Caco-2 (cell line): ENCODE measurements around the gene CEP250. TPM values are rescaled to one million over a fixed set of nuclear protein-coding genes. Genes with fewer than 3 reads are reported as not detected.

Experiments
- BruUV-seq: library from RNA; stranded (reverse); fragments of 400-500 nt; replicated peaks from 2 replicates; lab custom pipeline; 2021; lab: Mats Ljungman, UMichigan
- CTCF ChIA-PET: fragments of 300-600 bp; sonication (Branson Sonifier 250); formaldehyde crosslinking; loops from one replicate; lab custom pipeline; 2022; ENCODE audit warnings: antibody characterized with exemption; lab: Charles Lee
- POLR2A ChIA-PET: fragments of 300-600 bp; sonication (Branson Sonifier 250); formaldehyde crosslinking; loops from one replicate; lab custom pipeline; 2022; ENCODE audit warnings: antibody characterized with exemption; lab: Charles Lee
- DNase-seq, 2 experiments: peaks; one replicate each; pipeline versions ENCODE4 v3.0.0 to v3.0.0-alpha.2; 2020 to 2022
- H3K27me3 ChIP-seq: replicated peaks from 2 replicates; pipeline ENCODE4 v1.6.0; 2011; ENCODE audit warnings: low read length; ENCODE audit not compliant: control insufficient read depth, insufficient read depth
- H3K36me3 ChIP-seq: 2 replicates; pipeline ENCODE4 v1.5.1; 2011; ENCODE audit warnings: low read length; ENCODE audit not compliant: control insufficient read depth, insufficient read depth
- H3K4me1 ChIP-seq: fragments of 250-450 bp; sonication (Bioruptor Pico); 2 replicates; pipeline ENCODE4 v1.5.1; 2020; ENCODE audit warnings: mild to moderate bottlenecking
- H3K4me3 ChIP-seq: 2 replicates; pipeline ENCODE4 v1.5.1; 2011; ENCODE audit warnings: low read depth, mild to moderate bottlenecking, control low read depth, low read length
- H3K9me3 ChIP-seq: fragments of 250-450 bp; sonication (Bioruptor Pico); 2 replicates; pipeline ENCODE4 v1.5.1; 2020; ENCODE audit warnings: mild to moderate bottlenecking, moderate library complexity
- H3K27ac Mint-ChIP-seq: one replicate; pipeline ENCODE4 v1.8.0; 2022; ENCODE audit warnings: mixed read lengths; ENCODE audit not compliant: unreplicated experiment
- H3K27me3 Mint-ChIP-seq: one replicate; pipeline ENCODE4 v1.8.0; 2022; ENCODE audit warnings: mixed read lengths; ENCODE audit not compliant: insufficient read depth, unreplicated experiment
- H3K36me3 Mint-ChIP-seq: one replicate; pipeline ENCODE4 v1.8.0; 2022; ENCODE audit warnings: mild to moderate bottlenecking, mixed read lengths; ENCODE audit not compliant: insufficient read depth, unreplicated experiment
- H3K4me1 Mint-ChIP-seq: one replicate; pipeline ENCODE4 v1.8.0; 2022; ENCODE audit warnings: low read depth, mixed read lengths; ENCODE audit not compliant: unreplicated experiment
- H3K4me3 Mint-ChIP-seq: one replicate; pipeline ENCODE4 v1.8.0; 2022; ENCODE audit warnings: mild to moderate bottlenecking, moderate library complexity, mixed read lengths; ENCODE audit not compliant: unreplicated experiment
- H3K9me3 Mint-ChIP-seq: one replicate; pipeline ENCODE4 v1.8.0; 2022; ENCODE audit warnings: mixed read lengths; ENCODE audit not compliant: unreplicated experiment
- CTCF ChIP-seq, 2 experiments: fragments of 200-600 bp in 1 of 2; IDR thresholded peaks; 1 replicate in 1 of 2; 2 replicates in 1 of 2; pipeline versions ENCODE4 v1.5.1 to v1.8.0; 2011 to 2022; ENCODE audit warnings: antibody characterized with exemption in 1 of 2, control low read depth in 1 of 2, inconsistent platforms in 1 of 2, low read depth in 1 of 2, low read length in 1 of 2, mild to moderate bottlenecking in 1 of 2, moderate library complexity in 1 of 2; ENCODE audit not compliant: insufficient read depth in 1 of 2, severe bottlenecking in 1 of 2, unreplicated experiment in 1 of 2
- intact Hi-C: fragments of 100-400 bp; cut with micrococcal nuclease; formaldehyde crosslinking; loops from one replicate; pipeline ENCODE4 v1.10.0; 2022; ENCODE audit not compliant: unreplicated experiment
- total RNA-seq: library from RNA; stranded (reverse); gene quantifications from 2 replicates; pipeline ENCODE4 v1.2.3, GENCODE V29; 2022

CEP250 gene
- total RNA-seq, 1 experiment from 2014 or later, result 137 TPM

GRCh38 chr20:35474303-35474871 is 19.0 kb downstream of the CEP250 start:
- no peak for DNase-seq

DNA sequence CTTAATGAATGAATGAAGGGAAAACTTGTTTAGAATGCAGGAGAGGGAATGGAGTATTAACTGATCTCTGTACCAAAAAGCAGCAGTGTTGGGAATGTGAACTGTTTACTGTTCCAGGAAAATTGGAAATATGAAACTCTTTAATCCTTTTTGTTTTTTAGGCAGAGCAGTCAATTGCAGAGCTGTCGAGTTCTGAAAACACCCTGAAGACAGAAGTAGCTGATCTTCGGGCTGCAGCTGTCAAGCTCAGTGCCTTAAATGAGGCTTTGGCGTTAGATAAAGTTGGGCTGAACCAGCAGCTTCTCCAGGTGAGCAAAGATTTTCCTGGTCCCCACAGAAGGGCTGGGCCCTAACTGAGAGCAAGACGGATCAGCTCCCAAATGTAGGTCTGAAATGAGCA is 20.9 kb downstream of the CEP250 start:
- H3K9me3 Mint-ChIP-seq, result no peaks in the 10 kb centered on the region
- H3K36me3 ChIP-seq, result peaks cover 20% of the 10 kb centered on the region

More at GRCh38 chr20:35474303-35474871, 19.0 kb downstream of the CEP250 start:
- no TSS peak for BruUV-seq
- Histone ChIP-seq H3K4me1 (0 out of 2 replicates have a peak, but pooled peaks cover 7% of the 10 kb centered on the region), H3K36me3 (peaks cover 16% of the 10 kb centered on the region), H3K9me3 (no peaks in the 10 kb centered on the region), H3K27me3 (no peaks in the 10 kb centered on the region), H3K4me3 (no peak overlapping the region)
- Mint-ChIP-seq H3K9me3 (no peaks in the 10 kb centered on the region), H3K27ac (no peak overlapping the region), H3K36me3 (peaks cover 42% of the 10 kb centered on the region), H3K27me3 (no peaks in the 10 kb centered on the region), H3K4me3 (no peak overlapping the region), H3K4me1 (peaks cover 6% of the 10 kb centered on the region)
- POLR2A ChIA-PET, result interaction anchor here (1.3 kb wide), 1 partner anchor 20 kb away, joined by 9 read pairs; the partner anchor contains the start of gene CEP250
- TF ChIP-seq CTCF (IDR thresholded peaks at IDR 0.05; ENCODE audit: insufficient read depth in 1 of 2, low read depth in 1 of 2, low read length in 1 of 2, severe bottlenecking in 1 of 2, unreplicated experiment in 1 of 2), result no peak
- intact Hi-C loops, result no loop called here
- CTCF ChIA-PET, result interaction anchor here (0.5 to 1.5 kb wide), 5 partner anchors 11 to 145 kb away, joined by 3 to 5 read pairs (median 3); partner anchors contain the start of gene CEP250

More for the DNA sequence above, 20.9 kb downstream of the CEP250 start:
- no TSS peak for BruUV-seq
- CTCF ChIA-PET, result no interaction called here
- POLR2A ChIA-PET, result no interaction called here
- no peak overlapping the region for H3K27ac Mint-ChIP-seq
- peaks cover 6% of the 10 kb centered on the region for H3K4me1 Mint-ChIP-seq
- H3K9me3 ChIP-seq, result no peaks in the 10 kb centered on the region
- no peak overlapping the region for H3K4me3 ChIP-seq
- intact Hi-C loops, result no loop called here
- H3K27me3 Mint-ChIP-seq, result no peaks in the 10 kb centered on the region
- no peak for DNase-seq
- TF ChIP-seq CTCF (IDR thresholded peaks at IDR 0.05; ENCODE audit: insufficient read depth in 1 of 2, low read depth in 1 of 2, low read length in 1 of 2, severe bottlenecking in 1 of 2, unreplicated experiment in 1 of 2), result no peak
- 0 out of 2 replicates have a peak, but pooled peaks cover 7% of the 10 kb centered on the region for H3K4me1 ChIP-seq
- H3K4me3 Mint-ChIP-seq, result no peak overlapping the region
- no peaks in the 10 kb centered on the region for H3K27me3 ChIP-seq
- H3K36me3 Mint-ChIP-seq, result peaks cover 38% of the 10 kb centered on the region
